BLaER1 (cell line): ENCODE results near the gene CPTP.

Source experiments
- H3K27ac ChIP-seq: shearing (Covaris generic); formaldehyde crosslinking; 2 replicates; pipeline ENCODE4 v1.8.1; 2022
- H3K27me3 ChIP-seq: shearing (Covaris generic); formaldehyde crosslinking; 2 replicates; pipeline ENCODE4 v1.8.1; 2022
- H3K36me3 ChIP-seq: shearing (Covaris generic); formaldehyde crosslinking; 2 replicates; pipeline ENCODE4 v1.8.1; 2022
- H3K4me1 ChIP-seq: shearing (Covaris generic); formaldehyde crosslinking; 2 replicates; pipeline ENCODE4 v1.8.1; 2022
- H3K4me2 ChIP-seq: shearing (Covaris generic); formaldehyde crosslinking; 2 replicates; pipeline ENCODE4 v1.8.1; 2022
- H3K4me3 ChIP-seq: shearing (Covaris generic); formaldehyde crosslinking; 2 replicates; pipeline ENCODE4 v1.8.1; 2022
- H3K9ac ChIP-seq: shearing (Covaris generic); formaldehyde crosslinking; 2 replicates; pipeline ENCODE4 v1.8.1; 2022
- H3K9me3 ChIP-seq: shearing (Covaris generic); formaldehyde crosslinking; 2 replicates; pipeline ENCODE4 v1.8.1; 2022
- H4K20me1 ChIP-seq: shearing (Covaris generic); formaldehyde crosslinking; 2 replicates; pipeline ENCODE4 v1.8.1; 2022
- Cebpa-rat ChIP-seq: shearing (Covaris generic); IDR thresholded peaks from 2 replicates; pipeline ENCODE4 v1.8.1; 2022

CPTP gene

DNA sequence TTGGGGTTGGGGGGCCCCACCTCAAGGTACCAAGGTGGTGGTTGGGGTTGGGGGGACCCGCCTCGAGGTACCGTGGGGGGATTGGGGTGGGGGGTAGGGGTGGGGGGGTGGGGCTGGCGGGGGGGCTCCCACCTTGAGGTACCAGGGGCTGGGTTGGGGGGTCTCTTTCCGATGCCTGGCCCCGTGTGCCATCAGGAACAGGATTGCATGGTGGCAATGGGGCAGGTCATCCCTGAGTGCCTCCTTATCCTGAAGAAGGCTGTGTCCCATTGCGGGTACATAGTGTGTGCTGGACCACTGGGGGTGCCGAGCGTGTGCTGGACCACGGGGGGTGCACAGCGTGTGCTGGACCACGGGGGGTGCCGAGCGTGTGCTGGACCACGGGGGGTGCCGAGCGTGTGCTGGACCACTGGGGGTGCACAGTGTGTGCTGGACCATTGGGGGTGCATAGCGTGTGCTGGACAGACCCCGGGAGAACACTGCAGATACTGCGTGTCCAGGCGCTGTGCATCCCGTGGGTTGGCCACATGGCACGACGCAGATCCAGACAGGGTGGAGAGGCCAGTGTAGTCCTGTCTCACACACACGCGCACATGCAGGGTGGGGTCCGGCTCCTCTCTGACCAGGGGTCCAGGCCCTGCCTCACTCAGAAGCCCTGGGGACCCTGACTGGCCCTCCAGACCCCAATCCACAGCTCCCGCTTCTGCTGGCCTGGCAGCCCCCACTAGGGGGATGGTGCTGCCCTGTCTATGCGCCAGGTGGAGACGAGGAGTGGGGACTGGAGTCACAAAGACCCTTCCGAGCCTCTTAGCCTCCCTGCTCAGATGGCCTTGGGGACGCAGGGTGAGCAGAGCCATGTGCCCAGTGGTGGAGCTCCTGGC is 40.1 kb upstream of the CPTP start:
- Histone ChIP-seq H3K27me3 (no peaks in the 10 kb centered on the region), H3K4me2 (no peak overlapping the region), H3K9me3 (no peaks in the 10 kb centered on the region), H3K36me3 (no peaks in the 10 kb centered on the region), H3K9ac (no peak overlapping the region), H3K27ac (no peak overlapping the region), H4K20me1 (no peaks in the 10 kb centered on the region), H3K4me1 (peaks cover 14% of the 10 kb centered on the region), H3K4me3 (no peak overlapping the region)
- no peak for TF ChIP-seq Cebpa-rat

DNA sequence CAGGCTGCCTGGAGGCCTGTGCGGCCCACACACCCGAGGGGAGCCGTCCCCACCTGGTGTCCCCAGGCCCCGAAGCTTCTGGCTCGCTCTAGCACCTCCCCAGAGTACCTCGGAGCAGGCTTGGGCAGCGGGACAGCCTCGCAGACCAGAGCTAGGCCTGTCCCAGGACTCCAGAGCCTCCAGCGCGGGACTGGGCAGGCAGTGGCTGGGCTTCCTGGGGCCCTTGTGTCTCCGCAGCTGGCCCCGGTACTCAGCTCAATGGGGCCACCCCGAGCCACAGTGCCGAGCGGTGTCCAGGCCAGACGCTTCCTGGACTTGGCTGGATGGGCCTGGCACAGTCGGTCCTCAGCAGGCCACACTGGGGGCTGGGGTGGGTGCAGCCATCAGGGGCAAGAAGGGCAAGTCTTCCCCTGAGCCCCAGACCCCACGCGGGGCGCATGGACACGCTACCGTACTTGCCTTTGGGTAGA is 39.5 kb upstream of the CPTP start:
- Histone ChIP-seq H3K4me1 (peaks cover 14% of the 10 kb centered on the region), H4K20me1 (no peaks in the 10 kb centered on the region), H3K36me3 (no peaks in the 10 kb centered on the region), H3K9ac (no peak overlapping the region), H3K27ac (no peak overlapping the region), H3K4me3 (no peak overlapping the region), H3K9me3 (no peaks in the 10 kb centered on the region), H3K4me2 (no peak overlapping the region), H3K27me3 (no peaks in the 10 kb centered on the region)
- TF ChIP-seq Cebpa-rat, result no peak

DNA sequence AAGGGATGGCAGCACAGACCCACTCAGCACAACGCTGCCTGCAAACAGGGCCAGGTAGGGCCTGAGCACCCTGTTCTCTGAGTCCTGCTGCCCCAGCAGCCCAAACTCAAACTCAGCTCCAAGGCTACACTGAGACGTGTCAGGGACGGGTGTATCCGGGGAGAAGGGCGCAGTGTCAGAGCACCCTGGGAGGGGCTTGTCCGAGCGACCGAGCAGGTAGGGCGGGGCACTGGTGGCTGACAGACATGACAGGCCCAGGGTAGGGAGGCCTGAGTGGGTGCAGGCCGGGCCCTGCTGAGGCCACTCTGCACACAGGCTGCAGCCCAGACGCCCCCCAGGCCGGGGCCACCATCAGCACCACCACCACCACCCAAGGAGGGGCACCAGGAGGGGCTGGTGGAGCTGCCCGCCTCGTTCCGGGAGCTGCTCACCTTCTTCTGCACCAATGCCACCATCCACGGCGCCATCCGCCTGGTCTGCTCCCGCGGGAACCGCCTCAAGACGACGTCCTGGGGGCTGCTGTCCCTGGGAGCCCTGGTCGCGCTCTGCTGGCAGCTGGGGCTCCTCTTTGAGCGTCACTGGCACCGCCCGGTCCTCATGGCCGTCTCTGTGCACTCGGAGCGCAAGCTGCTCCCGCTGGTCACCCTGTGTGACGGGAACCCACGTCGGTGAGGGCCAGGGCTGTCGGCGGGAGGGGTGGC is 38.8 kb upstream of the CPTP start:
- H3K9me3 ChIP-seq, result no peaks in the 10 kb centered on the region
- H3K9ac ChIP-seq, result no peak overlapping the region
- no peak for TF ChIP-seq Cebpa-rat

DNA sequence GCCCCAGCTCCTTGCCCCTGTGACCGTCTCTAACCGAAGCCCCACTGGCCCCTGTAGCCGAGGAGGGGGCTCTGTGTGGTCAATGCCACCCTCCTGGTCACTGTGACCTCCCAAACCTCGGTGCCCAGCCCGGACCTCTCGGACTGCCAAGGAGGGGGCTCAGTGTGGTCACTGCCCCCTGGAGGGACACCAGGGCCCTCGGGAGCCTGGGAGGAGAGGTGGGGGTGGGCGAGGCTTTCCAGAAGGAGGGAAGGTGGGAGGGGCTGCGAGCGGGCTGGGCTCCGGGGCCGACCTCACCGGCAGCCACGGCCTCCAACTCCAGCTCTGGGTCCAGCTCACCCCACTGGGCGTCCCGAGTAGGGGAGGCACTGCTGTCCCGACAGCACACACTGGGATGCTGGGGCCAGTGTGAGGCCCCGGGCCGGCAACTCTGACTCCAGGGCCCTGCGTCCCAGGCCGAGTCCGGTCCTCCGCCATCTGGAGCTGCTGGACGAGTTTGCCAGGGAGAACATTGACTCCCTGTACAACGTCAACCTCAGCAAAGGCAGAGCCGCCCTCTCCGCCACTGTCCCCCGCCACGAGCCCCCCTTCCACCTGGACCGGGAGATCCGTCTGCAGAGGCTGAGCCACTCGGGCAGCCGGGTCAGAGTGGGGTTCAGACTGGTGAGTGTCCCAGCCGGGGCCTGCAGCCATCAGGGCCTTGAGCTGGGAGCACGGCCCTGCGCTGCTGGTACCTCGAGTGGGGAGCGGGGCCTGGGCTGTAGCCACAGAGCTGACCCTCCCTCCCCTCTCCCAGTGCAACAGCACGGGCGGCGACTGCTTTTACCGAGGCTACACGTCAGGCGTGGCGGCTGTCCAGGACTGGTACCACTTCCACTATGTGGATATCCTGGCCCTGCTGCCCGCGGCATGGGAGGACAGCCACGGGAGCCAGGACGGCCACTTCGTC is 38.0 kb upstream of the CPTP start:
- Histone ChIP-seq H3K4me1 (peaks cover 27% of the 10 kb centered on the region), H3K27ac (no peak overlapping the region), H3K4me2 (no peak overlapping the region), H4K20me1 (peaks cover 7% of the 10 kb centered on the region; the same call in 1 of the 2 replicates), H3K9ac (no peak overlapping the region), H3K4me3 (no peak overlapping the region), H3K27me3 (no peaks in the 10 kb centered on the region), H3K36me3 (no peaks in the 10 kb centered on the region), H3K9me3 (no peaks in the 10 kb centered on the region)
- no peak for TF ChIP-seq Cebpa-rat

More for the DNA sequence above, 38.8 kb upstream of the CPTP start:
- peaks cover 19% of the 10 kb centered on the region for H3K4me1 ChIP-seq
- no peak overlapping the region for H3K4me3 ChIP-seq
- H3K4me2 ChIP-seq, result 0 out of 2 replicates have a peak overlapping the region, but pooled peaks have one; percentile 17
- no peaks in the 10 kb centered on the region for H3K27me3 ChIP-seq
- H3K36me3 ChIP-seq, result no peaks in the 10 kb centered on the region
- H4K20me1 ChIP-seq, result no peaks in the 10 kb centered on the region
- no peak overlapping the region for H3K27ac ChIP-seq

DNA sequence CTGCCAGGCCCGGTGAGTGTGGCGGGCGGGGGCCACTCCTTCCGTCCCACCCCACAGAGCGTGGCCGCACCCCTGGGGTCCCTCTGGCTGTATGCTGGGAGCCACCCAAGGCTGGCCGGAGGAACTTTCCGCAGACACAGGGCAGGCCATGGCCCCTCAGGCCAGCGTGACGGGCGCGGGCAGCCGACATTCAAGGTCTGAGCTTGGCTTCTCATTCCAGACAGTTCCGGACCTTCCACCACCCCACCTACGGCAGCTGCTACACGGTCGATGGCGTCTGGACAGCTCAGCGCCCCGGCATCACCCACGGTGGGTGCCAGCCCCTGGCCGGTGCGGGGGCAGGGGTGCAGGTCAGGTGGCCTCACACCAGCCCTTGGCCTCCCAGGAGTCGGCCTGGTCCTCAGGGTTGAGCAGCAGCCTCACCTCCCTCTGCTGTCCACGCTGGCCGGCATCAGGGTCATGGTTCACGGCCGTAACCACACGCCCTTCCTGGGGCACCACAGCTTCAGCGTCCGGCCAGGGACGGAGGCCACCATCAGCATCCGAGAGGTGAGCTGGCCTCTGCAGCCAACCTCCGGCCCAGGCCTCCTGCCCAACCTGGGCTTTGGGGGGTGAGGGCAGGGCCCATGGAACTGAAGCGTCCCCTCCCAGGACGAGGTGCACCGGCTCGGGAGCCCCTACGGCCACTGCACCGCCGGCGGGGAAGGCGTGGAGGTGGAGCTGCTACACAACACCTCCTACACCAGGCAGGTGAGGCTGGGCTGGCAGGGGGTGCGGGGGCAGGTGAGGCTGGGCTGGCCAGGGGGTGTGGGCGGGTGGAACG is 37.1 kb upstream of the CPTP start:
- Histone ChIP-seq H4K20me1 (peaks cover 14% of the 10 kb centered on the region), H3K4me3 (no peak overlapping the region), H3K27me3 (no peaks in the 10 kb centered on the region), H3K9ac (no peak overlapping the region), H3K9me3 (no peaks in the 10 kb centered on the region), H3K4me1 (peaks cover 36% of the 10 kb centered on the region), H3K36me3 (no peaks in the 10 kb centered on the region), H3K4me2 (no peak overlapping the region), H3K27ac (no peak overlapping the region)
- TF ChIP-seq Cebpa-rat, result no peak

DNA sequence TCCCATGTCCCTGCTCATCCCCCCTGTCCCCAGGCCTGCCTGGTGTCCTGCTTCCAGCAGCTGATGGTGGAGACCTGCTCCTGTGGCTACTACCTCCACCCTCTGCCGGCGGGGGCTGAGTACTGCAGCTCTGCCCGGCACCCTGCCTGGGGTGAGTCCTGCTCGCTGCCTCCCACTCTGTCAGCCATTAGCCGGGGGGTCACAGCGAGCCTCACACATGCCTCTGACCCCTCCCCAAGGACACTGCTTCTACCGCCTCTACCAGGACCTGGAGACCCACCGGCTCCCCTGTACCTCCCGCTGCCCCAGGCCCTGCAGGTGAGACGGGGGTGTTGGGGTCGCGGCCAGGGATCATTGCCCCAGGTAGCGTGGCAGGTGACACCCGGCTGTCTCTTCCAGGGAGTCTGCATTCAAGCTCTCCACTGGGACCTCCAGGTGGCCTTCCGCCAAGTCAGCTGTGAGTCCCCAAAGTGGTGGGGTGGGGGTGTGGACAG is 34.3 kb upstream of the CPTP start:
- no peak overlapping the region for H3K4me2 ChIP-seq
- TF ChIP-seq Cebpa-rat, result no peak
- H3K27ac ChIP-seq, result no peak overlapping the region
- no peaks in the 10 kb centered on the region for H3K9me3 ChIP-seq
- H3K4me1 ChIP-seq, result peaks cover 32% of the 10 kb centered on the region
- peaks cover 26% of the 10 kb centered on the region for H4K20me1 ChIP-seq
- no peaks in the 10 kb centered on the region for H3K27me3 ChIP-seq
- no peak overlapping the region for H3K4me3 ChIP-seq
- peaks cover 22% of the 10 kb centered on the region for H3K36me3 ChIP-seq
- H3K9ac ChIP-seq, result no peak overlapping the region

DNA sequence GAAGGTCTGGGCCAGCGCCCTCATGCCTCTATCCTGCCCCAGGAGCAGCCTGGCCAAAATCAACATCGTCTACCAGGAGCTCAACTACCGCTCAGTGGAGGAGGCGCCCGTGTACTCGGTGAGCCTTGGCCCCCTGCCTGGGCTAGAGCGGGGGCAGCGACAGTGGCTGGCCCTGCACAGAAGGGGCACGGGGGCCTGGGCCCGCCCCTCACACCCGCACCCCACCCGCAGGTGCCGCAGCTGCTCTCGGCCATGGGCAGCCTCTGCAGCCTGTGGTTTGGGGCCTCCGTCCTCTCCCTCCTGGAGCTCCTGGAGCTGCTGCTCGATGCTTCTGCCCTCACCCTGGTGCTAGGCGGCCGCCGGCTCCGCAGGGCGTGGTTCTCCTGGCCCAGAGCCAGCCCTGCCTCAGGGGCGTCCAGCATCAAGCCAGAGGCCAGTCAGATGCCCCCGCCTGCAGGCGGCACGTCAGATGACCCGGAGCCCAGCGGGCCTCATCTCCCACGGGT is 33.5 kb upstream of the CPTP start:
- no peak overlapping the region for H3K27ac ChIP-seq
- peaks cover 24% of the 10 kb centered on the region for H3K4me1 ChIP-seq
- TF ChIP-seq Cebpa-rat, result no peak
- H3K9ac ChIP-seq, result no peak overlapping the region
- peaks cover 26% of the 10 kb centered on the region for H4K20me1 ChIP-seq
- peaks cover 29% of the 10 kb centered on the region for H3K36me3 ChIP-seq
- no peaks in the 10 kb centered on the region for H3K27me3 ChIP-seq
- H3K4me3 ChIP-seq, result no peak overlapping the region
- no peaks in the 10 kb centered on the region for H3K9me3 ChIP-seq
- peak overlapping the region; percentile 36 for H3K4me2 ChIP-seq

GRCh38 chr1:1291548-1292441 is 32.8 kb upstream of the CPTP start:
- no peak for TF ChIP-seq Cebpa-rat
- Histone ChIP-seq H3K27me3 (no peaks in the 10 kb centered on the region), H3K4me3 (no peak overlapping the region), H3K4me2 (peak overlapping the region; percentile 36), H3K9me3 (no peaks in the 10 kb centered on the region), H3K4me1 (peaks cover 22% of the 10 kb centered on the region), H3K36me3 (peaks cover 34% of the 10 kb centered on the region), H3K27ac (no peak overlapping the region), H4K20me1 (peaks cover 26% of the 10 kb centered on the region), H3K9ac (no peak overlapping the region)
